Stimulated activated CD8-positive, alpha-beta memory T cell treated with anti-CD3 and anti-CD28 coated beads, Interleukin-7, amount 100 ng/mL, for 48 hours (primary cell): Measurements from ENCODE around the gene GPR65.

ENCODE experiments used
- DNase-seq, 2 donors: peaks; one replicate each; pipeline ENCODE4 v3.0.0-alpha.2; 2020; ENCODE audit warnings: low read depth in 1 of 2; ENCODE audit errors: extremely low read depth in 1 of 2

Gene GPR65

DNA sequence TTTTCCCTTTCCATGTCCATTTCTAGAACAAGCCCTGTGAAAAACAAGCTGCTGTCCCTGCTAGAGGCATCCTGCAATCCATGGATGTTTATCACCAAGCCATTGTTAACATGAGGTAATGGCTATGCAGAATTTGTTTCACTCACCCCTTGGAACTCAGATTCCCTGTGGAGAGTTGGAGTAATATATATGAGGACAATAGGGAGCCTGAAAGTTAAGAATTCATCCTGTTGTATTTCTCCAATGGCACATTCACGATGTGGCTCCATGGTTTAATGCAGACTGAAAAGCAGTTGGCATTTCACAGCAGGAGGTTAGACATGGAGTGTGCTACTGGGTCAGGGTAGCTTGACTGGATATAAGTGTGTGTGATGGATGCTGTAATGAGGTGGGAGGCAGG lies 32.4 kb downstream of the GPR65 start:
- no peak for DNase-seq

DNA sequence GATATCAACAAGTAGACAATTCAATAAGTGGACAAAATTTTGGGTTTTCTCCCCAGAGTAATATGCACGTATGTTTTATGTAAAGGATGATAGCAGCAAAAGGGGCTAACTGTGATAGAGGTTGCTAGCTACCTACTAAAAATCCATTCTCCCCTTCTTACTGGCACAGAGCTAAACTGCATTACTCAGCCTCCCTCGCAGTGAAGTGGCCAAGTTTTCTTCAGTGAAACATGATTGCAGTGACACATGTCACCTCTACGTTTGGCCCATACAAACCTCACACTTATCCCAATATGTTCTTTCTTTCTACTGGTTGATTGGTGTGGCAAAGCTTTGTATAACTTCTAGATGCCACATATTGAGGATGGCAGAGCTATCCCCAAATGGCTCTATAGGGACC lies 34.3 kb downstream of the GPR65 start:
- no peak for DNase-seq

DNA sequence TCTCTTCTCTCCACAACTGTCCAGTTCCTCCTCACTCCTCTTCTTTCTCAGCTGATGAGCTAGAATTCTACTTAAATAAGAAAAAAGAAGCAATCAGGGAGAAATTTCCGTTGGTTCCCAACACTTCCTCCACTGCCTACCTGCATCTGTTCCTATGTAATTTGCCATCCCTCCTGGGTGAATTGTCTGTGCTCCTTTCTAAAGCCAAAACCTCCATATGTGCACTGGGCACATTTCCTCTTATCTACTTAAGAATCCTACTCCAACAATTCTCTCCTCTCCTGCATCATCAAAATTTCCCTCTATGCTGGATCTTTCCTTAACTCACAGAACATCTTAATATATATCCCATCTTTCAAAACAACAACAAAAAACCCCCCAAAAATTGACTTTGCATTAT lies 35.2 kb downstream of the GPR65 start:
- DNase-seq: no peak

DNA sequence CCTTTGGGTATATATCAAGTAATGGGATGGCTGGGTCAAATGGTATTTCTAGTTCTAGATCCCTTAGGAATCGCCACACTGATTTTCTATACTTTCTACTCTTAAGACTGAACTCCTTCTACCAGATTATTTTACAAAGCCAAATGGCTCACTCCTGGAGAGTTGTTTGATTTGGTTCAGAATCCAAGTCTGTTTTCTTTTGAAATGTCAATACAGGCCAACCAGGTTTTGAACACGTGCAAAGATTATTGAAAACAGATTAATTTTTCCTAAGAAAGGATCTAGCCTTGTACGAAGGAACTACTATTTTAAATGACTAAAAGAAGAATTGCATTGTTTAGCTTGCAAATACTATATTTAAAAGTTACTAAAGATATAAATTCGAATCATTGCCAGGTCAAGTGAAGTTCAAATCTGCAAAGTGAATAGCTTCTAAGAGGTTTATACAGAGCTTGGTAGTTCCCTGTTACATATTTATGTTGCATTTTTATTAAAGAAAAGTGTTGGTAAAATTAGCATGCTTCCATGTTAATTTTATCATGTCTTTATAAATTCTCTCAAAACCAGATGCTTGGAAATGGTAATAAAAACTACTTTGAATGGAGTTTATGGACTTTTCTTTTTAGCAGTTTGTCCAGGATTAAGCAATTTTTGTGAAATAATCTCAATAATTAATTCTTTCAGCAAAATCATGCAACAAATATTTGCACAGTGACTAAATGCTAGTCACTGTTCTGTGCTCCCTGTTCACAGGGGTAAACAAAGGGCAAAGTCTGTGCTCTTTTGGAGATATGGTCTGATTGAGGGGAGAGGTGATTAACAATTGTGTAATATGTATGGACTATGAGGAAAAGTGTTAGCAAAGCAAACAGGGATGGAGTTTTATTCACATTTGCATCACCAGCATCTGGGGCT lies 38.9 kb downstream of the GPR65 start:
- no peak for DNase-seq

DNA sequence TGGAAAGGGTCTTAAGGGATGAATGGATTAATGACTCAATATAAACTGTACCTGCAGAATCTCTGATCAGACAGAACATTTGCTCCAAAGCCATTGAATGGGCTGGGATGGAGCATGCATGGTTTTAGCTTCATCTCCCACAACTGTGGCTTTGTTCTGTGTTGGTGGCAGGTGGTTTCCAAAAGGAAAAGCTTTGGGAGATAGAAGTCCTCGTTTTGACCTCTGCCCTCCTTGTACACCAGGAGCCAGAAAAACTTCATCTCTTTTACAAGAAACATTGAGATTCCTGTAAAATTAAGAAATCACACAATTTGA lies 39.5 kb downstream of the GPR65 start:
- no peak for DNase-seq

DNA sequence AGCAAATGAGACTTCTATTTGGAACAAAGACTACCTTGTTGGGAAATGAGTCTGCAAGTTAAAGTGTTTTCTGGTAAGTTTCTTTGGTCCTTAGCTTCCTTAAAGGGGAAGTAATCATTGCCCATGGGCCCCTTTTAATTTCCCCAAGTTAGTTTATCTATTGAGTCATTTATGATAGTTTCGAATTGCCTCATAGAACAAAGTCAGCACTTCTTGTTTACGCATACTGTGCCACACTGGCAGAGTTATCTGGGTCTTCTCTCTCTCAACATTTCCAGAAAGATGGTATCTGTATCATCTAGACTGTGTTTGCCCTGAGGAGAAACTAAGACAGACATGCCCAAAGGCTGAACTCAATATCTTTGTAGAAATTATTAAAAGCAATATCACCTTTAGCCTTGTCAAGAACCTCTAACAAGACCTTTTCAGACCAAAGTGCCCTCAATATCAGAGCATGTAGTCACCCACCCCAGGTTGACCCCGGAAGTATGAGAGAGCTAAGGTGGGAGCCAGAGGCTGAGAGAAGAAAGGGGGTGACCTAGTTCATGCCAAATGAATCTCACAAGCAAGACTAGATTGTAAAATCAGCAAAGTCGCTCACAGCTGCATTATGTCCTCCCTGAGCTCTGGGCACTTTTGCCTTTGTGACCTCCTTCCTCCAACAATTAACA lies 40.0 kb downstream of the GPR65 start:
- no peak for DNase-seq

DNA sequence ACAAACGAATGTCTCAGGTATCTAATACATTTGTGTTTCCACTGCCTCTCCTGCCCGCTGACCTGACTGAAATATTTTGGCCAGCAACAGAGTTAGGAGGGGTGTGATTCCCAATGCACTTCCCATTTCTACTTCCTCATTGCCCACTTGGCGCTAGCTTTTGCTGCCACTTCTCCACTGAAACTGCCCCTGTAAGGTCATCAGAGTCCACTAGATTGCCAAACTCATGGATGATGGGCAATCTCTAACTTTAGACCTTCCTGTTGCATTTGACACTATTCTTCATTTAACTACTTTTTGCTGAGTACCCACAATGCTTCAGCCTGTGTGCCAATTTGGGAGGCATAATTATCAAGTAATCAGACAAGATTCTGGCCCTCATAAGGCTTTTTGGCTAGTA lies 40.8 kb downstream of the GPR65 start:
- no peak for DNase-seq

DNA sequence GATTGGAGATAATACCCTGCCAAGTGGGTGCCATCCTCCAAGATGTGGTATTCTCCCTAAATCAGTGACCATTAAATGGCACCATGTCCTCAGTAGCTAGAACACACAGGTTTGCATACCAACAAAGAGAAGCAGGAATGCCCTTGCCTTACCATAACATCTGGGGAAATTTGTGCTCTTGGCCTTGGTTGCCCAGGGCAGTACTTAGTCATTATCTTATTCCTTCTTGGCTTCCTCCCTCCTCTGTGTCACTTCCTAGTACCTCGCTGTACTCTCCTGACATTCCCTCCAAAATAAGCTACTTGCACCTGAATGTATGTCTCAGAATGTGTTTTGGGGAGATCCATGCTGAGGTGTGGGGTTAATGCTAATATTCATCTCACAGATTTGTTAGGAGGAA lies 43.4 kb downstream of the GPR65 start:
- no peak for DNase-seq

DNA sequence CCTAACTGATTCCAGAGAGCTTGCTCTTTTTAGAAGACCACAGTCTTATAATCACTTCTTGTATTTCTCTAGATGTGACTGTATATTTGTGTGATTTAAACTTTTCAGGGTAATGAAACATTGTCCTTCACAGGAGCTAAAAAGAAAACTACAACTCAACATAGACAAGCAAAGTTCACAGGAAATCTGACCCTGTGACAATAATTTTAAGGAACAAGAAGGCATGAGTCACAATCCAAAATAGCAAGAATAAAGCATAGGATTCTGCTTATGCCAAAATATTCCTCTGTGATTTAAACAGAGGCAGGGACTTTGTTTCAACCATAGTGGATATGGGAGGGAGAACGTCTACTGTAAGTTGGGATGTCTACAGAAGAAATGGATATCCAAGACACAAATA lies 44.3 kb downstream of the GPR65 start:
- DNase-seq: no peak

DNA sequence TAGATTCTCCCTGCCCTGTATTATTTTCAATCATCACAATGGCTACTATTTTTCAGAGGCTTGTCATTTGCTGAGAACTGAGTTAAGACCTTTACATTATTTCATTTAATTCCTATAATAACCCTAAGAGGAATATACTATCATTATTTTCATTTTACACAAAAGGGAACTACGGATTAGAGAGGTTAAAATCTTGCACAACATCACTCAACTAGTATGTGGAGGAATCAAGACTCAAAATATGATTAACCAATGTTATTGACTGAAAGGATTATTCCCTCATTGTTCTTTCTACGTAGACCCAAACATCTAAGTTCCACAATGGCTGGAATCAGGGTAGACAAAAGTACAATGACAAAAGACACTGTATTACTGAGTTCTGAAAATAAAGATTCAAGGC lies 45.0 kb downstream of the GPR65 start:
- no peak for DNase-seq

DNA sequence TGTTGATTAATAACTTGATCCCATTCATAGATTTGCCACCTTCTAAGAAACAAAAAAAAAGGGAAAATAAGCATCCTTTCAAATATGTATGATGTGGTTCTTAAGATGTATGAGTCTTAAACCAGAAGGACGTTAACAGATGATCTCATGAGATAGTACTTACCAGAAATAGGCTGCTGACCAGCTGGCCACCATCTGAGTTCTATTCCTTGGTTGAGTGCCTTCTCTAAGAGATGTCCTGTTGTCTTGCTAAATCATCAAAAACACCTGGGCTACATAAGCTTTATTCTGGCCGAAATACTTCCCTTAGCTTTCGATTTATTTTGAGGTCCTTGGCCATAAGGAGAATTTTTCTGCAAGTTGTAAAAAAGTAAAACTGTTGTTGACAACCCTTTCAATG lies 55.6 kb downstream of the GPR65 start:
- no peak for DNase-seq

DNA sequence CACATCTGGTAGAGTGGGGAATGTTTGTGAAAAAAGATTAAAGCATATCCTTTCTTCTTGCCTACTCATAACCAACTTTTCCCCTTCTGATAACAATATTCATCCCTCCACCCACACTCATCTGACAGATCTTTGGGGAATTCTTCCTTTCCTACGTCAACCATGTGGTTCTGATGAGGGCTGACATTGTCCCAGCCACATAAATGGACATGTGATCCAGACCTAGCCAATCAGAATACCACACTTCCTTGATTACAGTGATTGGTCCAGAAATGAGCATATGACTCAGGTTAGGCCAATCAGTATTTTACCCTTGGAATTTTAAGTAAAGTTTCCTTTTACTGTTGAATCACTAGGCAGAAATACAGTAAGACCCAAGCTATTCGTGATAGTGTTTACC lies 58.9 kb downstream of the GPR65 start:
- no peak for DNase-seq
